GM04503 (cell line): ENCODE measurements around the gene WDR5B.
A peak's percentile ranks its signal among the peaks of the same experiment; 100 is the strongest.

Source experiments
- DNase-seq: peaks from one replicate; pipeline ENCODE4 v3.0.0-alpha.2; 2012; ENCODE audit warnings: low read depth

Gene WDR5B

DNA sequence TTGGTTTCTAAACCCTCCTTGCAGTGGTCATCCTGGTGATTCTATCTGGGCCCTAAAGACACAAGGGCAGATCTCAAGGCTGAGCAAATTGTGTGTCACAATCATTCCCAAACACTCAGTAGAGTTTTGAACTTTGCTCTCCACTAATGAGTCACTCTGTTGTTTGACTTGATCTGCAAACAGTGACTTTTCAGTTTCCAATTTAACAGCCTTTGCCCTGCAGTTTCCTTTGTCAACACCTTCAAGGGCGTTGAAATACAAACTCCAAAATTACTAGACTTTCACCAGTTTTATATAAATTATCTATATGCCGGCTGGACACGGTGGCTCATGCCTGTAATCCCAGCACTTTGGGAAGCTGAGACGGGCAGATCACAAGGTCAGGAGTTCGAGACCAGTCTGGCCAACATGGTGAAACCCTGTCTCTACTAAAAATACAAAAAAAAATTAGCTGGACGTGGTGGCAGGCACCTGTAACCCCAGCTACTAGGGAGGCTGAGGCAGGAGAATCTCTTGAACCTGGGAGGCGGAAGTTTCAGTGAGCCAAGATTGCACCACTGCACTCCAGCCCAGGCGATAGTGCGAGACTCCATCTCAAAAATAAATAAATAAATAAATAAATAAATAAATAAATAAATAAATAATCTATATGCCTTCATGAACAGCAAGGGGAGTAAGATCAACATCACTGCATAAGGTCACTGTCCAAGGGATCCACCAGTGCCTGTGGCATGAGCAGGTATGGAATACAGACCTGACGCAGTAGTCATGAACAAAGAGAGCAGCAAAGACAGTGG lies 50.1 kb downstream of the WDR5B start:
- DNase-seq = peak; percentile 17

DNA sequence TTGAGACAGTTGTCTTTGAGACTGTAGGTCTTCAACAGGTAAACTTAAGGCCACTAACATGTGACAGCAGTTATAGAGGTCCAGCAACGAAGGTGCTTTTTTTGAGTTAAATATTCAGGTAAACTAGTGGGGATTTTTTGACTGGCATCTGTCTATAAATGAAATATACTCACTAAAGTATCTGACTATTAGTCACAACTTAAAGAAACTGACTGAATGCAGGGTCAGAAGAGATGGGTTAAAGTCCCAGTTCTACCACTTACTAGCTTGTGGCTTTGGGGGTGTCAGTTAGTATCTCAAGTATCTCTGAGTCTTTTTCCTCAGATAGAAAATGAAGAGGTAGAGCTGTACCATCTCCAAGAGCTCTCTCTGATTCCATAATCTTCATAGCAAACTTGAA lies 50.8 kb downstream of the WDR5B start:
- no peak for DNase-seq

- no peak for DNase-seq
Observed at GRCh38 chr3:122364490-122364889, 51.4 kb downstream of the WDR5B start.
